ENCODE results near the gene RGMA. TPM values are rescaled to one million over a fixed set of nuclear protein-coding genes. Genes with fewer than 3 reads are reported as not detected.

Gene RGMA
- total RNA-seq, 1 experiment from 2014 or later = 5.5 TPM

DNA sequence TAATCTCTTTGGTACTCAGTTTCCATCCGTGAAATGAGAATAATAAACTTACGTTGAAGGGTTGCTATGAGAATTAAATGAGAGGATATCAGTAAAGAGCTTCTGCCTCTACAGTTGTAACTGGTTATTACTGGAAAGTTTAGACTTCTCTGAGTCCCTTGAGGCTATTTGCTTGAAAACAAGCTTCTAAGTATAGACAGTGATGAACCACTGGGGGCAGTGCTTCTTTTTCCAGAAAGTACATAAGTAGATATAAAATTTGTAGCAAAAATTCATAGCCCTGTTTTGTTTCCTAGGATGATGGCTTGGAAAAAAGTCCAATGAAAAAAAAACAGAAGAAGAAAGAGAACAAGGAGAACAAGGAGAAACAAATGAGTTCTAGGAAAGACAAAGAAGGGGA, 87.1 kb downstream of the RGMA start:
- TF ChIP-seq, protein P1, sequence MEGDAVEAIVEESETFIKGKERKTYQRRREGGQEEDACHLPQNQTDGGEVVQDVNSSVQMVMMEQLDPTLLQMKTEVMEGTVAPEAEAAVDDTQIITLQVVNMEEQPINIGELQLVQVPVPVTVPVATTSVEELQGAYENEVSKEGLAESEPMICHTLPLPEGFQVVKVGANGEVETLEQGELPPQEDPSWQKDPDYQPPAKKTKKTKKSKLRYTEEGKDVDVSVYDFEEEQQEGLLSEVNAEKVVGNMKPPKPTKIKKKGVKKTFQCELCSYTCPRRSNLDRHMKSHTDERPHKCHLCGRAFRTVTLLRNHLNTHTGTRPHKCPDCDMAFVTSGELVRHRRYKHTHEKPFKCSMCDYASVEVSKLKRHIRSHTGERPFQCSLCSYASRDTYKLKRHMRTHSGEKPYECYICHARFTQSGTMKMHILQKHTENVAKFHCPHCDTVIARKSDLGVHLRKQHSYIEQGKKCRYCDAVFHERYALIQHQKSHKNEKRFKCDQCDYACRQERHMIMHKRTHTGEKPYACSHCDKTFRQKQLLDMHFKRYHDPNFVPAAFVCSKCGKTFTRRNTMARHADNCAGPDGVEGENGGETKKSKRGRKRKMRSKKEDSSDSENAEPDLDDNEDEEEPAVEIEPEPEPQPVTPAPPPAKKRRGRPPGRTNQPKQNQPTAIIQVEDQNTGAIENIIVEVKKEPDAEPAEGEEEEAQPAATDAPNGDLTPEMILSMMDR (IDR thresholded peaks at IDR 0.05 in 2 of 3, conservative IDR thresholded peaks at IDR 0.05 in 1 of 3; ENCODE audit: borderline replicate concordance in 1 of 3, insufficient read depth in 1 of 3, low read depth in 2 of 3, low read length in 2 of 3) = peak in 2 of 3 experiments; percentile 18 to 40; a peak in 2 of 6 replicates
- TF ChIP-seq SP1 (IDR thresholded peaks at IDR 0.05; ENCODE audit: low read depth) = no peak
- intact Hi-C loops (cut with micrococcal nuclease) = no loop called here
- no peak overlapping the region for H3K4me2 ChIP-seq (ENCODE audit: low read length)
- peaks cover 34% of the 10 kb centered on the region for H3K79me2 ChIP-seq (ENCODE audit: insufficient read depth, low read length)
- no peak overlapping the region for H3K4me3 ChIP-seq (replicated peaks in 1 of 2; ENCODE audit: low read depth in 1 of 2, low read length in 2 of 2)
- no peak overlapping the region for H2AFZ ChIP-seq (ENCODE audit: low read depth, low read length, poor library complexity, severe bottlenecking)
- peaks cover 73 to 74% of the 10 kb centered on the region in 2 experiments for H3K36me3 ChIP-seq (ENCODE audit: control insufficient read depth in 1 of 2, insufficient read depth in 2 of 2, low read length in 2 of 2)
- ATAC-seq (peak; percentile 53; the same call in 1 of the 2 replicates), DNase-seq (ENCODE audit: low read depth, low spot score) (no peak)
- no peaks in the 10 kb centered on the region for H3K27me3 ChIP-seq (ENCODE audit: insufficient read depth, low read length)
- H4K20me1 ChIP-seq (ENCODE audit: insufficient read depth) = no peaks in the 10 kb centered on the region
- H3K9me3 ChIP-seq (ENCODE audit: control insufficient read depth in 1 of 2, insufficient read depth in 1 of 2, low read depth in 1 of 2, low read length in 2 of 2) = no peaks in the 10 kb centered on the region
- no peaks in the 10 kb centered on the region for H3K4me1 ChIP-seq (ENCODE audit: control insufficient read depth in 1 of 2, insufficient read depth in 2 of 2, low read length in 2 of 2)
- ChIA-PET POLR2A (no interaction called here), RAD21 (ENCODE audit: low non-redundant PET in 1 of 2, low total read pairs in 2 of 2, uncharacterized antibody in 2 of 2, unreplicated experiment in 2 of 2) (no interaction called here), CTCF (interaction anchor here (0.6 kb wide), 1 partner anchor 236 kb away, joined by 3 read pairs; no protein-coding TSS in a partner anchor)
- no peak overlapping the region for H3K27ac ChIP-seq (ENCODE audit: low read depth, low read length)
- BruUV-seq (replicated peaks) = no TSS peak
- H3K9ac ChIP-seq (ENCODE audit: low read length) = no peak overlapping the region
- no peaks in the 10 kb centered on the region for H3K9me2 ChIP-seq (ENCODE audit: insufficient read depth)

DNA sequence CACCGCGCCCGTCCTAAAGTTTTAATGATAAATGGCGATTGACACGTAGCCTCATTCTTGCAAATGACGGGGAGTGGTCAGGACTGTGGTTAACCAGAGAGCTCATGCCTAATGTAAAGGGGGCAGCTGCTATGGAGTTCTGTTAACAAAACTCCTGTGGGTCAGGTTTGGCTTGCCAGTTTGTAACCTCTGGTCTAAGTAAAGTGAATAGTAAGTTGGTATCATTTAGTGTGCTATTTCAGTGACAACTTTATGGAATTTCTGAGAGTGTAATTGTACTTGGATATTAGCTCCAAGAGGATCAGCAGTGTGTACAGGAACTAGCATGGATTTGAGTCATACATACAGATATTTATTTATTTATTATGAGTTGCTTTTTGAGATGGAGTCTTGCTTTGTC, 87.9 kb downstream of the RGMA start:
- ChIA-PET CTCF (no interaction called here), POLR2A (no interaction called here), RAD21 (ENCODE audit: low non-redundant PET in 1 of 2, low total read pairs in 2 of 2, uncharacterized antibody in 2 of 2, unreplicated experiment in 2 of 2) (no interaction called here)
- Histone ChIP-seq H3K36me3 (ENCODE audit: control insufficient read depth in 1 of 2, insufficient read depth in 2 of 2, low read length in 2 of 2) (peaks cover 73 to 79% of the 10 kb centered on the region in 2 experiments), H3K4me1 (ENCODE audit: control insufficient read depth in 1 of 2, insufficient read depth in 2 of 2, low read length in 2 of 2) (no peaks in the 10 kb centered on the region), H3K9me3 (ENCODE audit: control insufficient read depth in 1 of 2, insufficient read depth in 1 of 2, low read depth in 1 of 2, low read length in 2 of 2) (no peaks in the 10 kb centered on the region), H3K4me3 (replicated peaks in 1 of 2; ENCODE audit: low read depth in 1 of 2, low read length in 2 of 2) (no peak overlapping the region), H3K27ac (ENCODE audit: low read depth, low read length) (no peak overlapping the region), H3K9me2 (ENCODE audit: insufficient read depth) (no peaks in the 10 kb centered on the region), H3K79me2 (ENCODE audit: insufficient read depth, low read length) (peaks cover 28% of the 10 kb centered on the region), H3K4me2 (ENCODE audit: low read length) (no peak overlapping the region), H3K27me3 (ENCODE audit: insufficient read depth, low read length) (no peaks in the 10 kb centered on the region), H2AFZ (ENCODE audit: low read depth, low read length, poor library complexity, severe bottlenecking) (no peak overlapping the region), H4K20me1 (ENCODE audit: insufficient read depth) (no peaks in the 10 kb centered on the region), H3K9ac (ENCODE audit: low read length) (no peak overlapping the region)
- ATAC-seq = no peak
- no TSS peak for BruUV-seq (replicated peaks)
- TF ChIP-seq JUND (IDR thresholded peaks at IDR 0.05) = no peak
- TF ChIP-seq RAD21 (IDR thresholded peaks at IDR 0.05; ENCODE audit: low read depth) = no peak
- no peak for TF ChIP-seq EZH2phosphoT487 (IDR thresholded peaks at IDR 0.05; ENCODE audit: borderline replicate concordance)
- no peak for DNase-seq (ENCODE audit: low read depth, low spot score)
- intact Hi-C loops (cut with micrococcal nuclease) = no loop called here
